Natural killer cell (primary cell): ENCODE measurements around the gene STUM. TPM values are rescaled to one million over a fixed set of nuclear protein-coding genes. Genes with fewer than 3 reads are reported as not detected.
"Not testable (repeated sequence)": the region's sequence is repeated elsewhere in the genome, so short reads cannot be mapped to it uniquely, and the experiment has no call there.

Experiments used
- ATAC-seq, 3 donors: fragments of 150-1000 bp in 2 of 3; fragments of 200-7000 bp in 1 of 3; cut with Tn5 transposase; 1 replicate in 1 of 3; 2 replicates in 2 of 3; pipeline ENCODE4 v1.10.0; 2021; ENCODE audit warnings: mild to moderate bottlenecking in 2 of 3, moderate library complexity in 2 of 3
- DNase-seq, 2 donors: peaks; one replicate each; pipeline versions ENCODE4 v3.0.0 to v3.0.0-alpha.2; 2013 to 2021; ENCODE audit warnings: mixed read lengths in 1 of 2
- H3K27ac ChIP-seq: one replicate; pipeline ENCODE4 v1.5.1; 2013; ENCODE audit warnings: mild to moderate bottlenecking, low read length
- H3K27me3 ChIP-seq: one replicate; pipeline ENCODE4 v1.6.1; 2013; ENCODE audit warnings: low read length; ENCODE audit not compliant: control insufficient read depth, insufficient read depth
- H3K36me3 ChIP-seq: one replicate; pipeline ENCODE4 v1.6.1; 2013; ENCODE audit warnings: low read length; ENCODE audit not compliant: control insufficient read depth, insufficient read depth
- H3K4me1 ChIP-seq: one replicate; pipeline ENCODE4 v1.6.1; 2013; ENCODE audit warnings: low read length; ENCODE audit not compliant: control insufficient read depth, insufficient read depth
- H3K4me3 ChIP-seq: one replicate; pipeline ENCODE4 v1.5.1; 2013; ENCODE audit warnings: low read length
- H3K9me3 ChIP-seq: one replicate; pipeline ENCODE4 v1.6.1; 2013; ENCODE audit warnings: low read length; ENCODE audit not compliant: control insufficient read depth, insufficient read depth
- H3K27ac Mint-ChIP-seq, 2 donors: one replicate each; pipeline ENCODE4 v1.8.0; 2022; ENCODE audit warnings: mild to moderate bottlenecking in 2 of 2, mixed read lengths in 2 of 2, moderate library complexity in 1 of 2
- H3K27me3 Mint-ChIP-seq, 2 donors: one replicate each; pipeline ENCODE4 v1.8.0; 2022; ENCODE audit warnings: low read depth in 2 of 2, mixed read lengths in 2 of 2
- H3K36me3 Mint-ChIP-seq: one replicate; pipeline ENCODE4 v1.8.0; 2022; ENCODE audit warnings: mixed read lengths
- H3K4me1 Mint-ChIP-seq, 2 donors: one replicate each; pipeline ENCODE4 v1.8.0; 2022; ENCODE audit warnings: mixed read lengths in 2 of 2
- H3K4me3 Mint-ChIP-seq: one replicate; pipeline ENCODE4 v1.8.0; 2022; ENCODE audit warnings: mild to moderate bottlenecking, moderate library complexity, mixed read lengths
- H3K9me3 Mint-ChIP-seq, 2 donors: one replicate each; pipeline ENCODE4 v1.8.0; 2022; ENCODE audit warnings: mixed read lengths in 2 of 2
- CTCF ChIP-seq: fragments of 200-600 bp; IDR thresholded peaks from one replicate; pipeline ENCODE4 v1.8.0; 2022; ENCODE audit warnings: antibody characterized with exemption
- WGBS: methylation state at CpG from one replicate; pipeline ENCODE4 v1.1.7; 2013; ENCODE audit warnings: missing lambda C conversion rate; ENCODE audit not compliant: insufficient coverage; 5-methylcytosine and 5-hydroxymethylcytosine counted together
- intact Hi-C: fragments of 100-400 bp; cut with micrococcal nuclease; formaldehyde crosslinking; loops from one replicate; pipeline ENCODE4 v1.14.2; 2022
- total RNA-seq, 4 donors: library from RNA; stranded (reverse); fragments of 120-200 nt in 1 of 4; gene quantifications; one replicate each; pipeline versions ENCODE4 v1.2.3 to v1.2.4, GENCODE V29; 2013 to 2022

STUM gene
- total RNA-seq, 3 donors from 2014 or later (not counting 1 experiment from before 2014, with no cell fraction given): not detected

GRCh38 chr1:226596531-226597165, 48.1 kb downstream of the STUM start:
- no peak for TF ChIP-seq CTCF
- Mint-ChIP-seq H3K4me3 (no peak overlapping the region), H3K27ac (no peak overlapping the region), H3K4me1 (peaks cover 0 to 4% of the 10 kb centered on the region in 2 donors), H3K27me3 (peaks cover 0 to 7% of the 10 kb centered on the region in 2 donors), H3K9me3 (no peaks in the 10 kb centered on the region), H3K36me3 (no peaks in the 10 kb centered on the region)
- Histone ChIP-seq H3K4me1 (no peaks in the 10 kb centered on the region), H3K27me3 (no peaks in the 10 kb centered on the region), H3K27ac (no peak overlapping the region), H3K9me3 (no peaks in the 10 kb centered on the region), H3K4me3 (no peak overlapping the region), H3K36me3 (no peaks in the 10 kb centered on the region)
- no peak for DNase-seq
- intact Hi-C loops: no loop called here
- ATAC-seq: no peak
- WGBS: 90% methylated on average over 16 of the region's 16 CpGs

- H3K4me3 Mint-ChIP-seq: no peak overlapping the region
- H3K4me3 ChIP-seq: no peak overlapping the region
- no peaks in the 10 kb centered on the region for H3K9me3 Mint-ChIP-seq
- peaks cover 0 to 4% of the 10 kb centered on the region in 2 donors for H3K4me1 Mint-ChIP-seq
- no peaks in the 10 kb centered on the region for H3K36me3 ChIP-seq
- no peak for TF ChIP-seq CTCF
- H3K36me3 Mint-ChIP-seq: no peaks in the 10 kb centered on the region
- intact Hi-C loops: no loop called here
- H3K4me1 ChIP-seq: no peaks in the 10 kb centered on the region
- no peak overlapping the region for H3K27ac Mint-ChIP-seq
- H3K27me3 Mint-ChIP-seq: peaks cover 0 to 7% of the 10 kb centered on the region in 2 donors
- no peaks in the 10 kb centered on the region for H3K9me3 ChIP-seq
- no peaks in the 10 kb centered on the region for H3K27me3 ChIP-seq
- 66% methylated on average over 5 of the region's 5 CpGs for WGBS
- DNase-seq: no peak
- ATAC-seq: no peak
- no peak overlapping the region for H3K27ac ChIP-seq
Observed at GRCh38 chr1:226597616-226598454, 49.3 kb downstream of the STUM start.

- 82% methylated on average over 2 of the region's 2 CpGs for WGBS
- Histone ChIP-seq H3K4me3 (no peak overlapping the region), H3K27ac (no peak overlapping the region), H3K36me3 (no peaks in the 10 kb centered on the region), H3K9me3 (no peaks in the 10 kb centered on the region), H3K27me3 (no peaks in the 10 kb centered on the region), H3K4me1 (no peaks in the 10 kb centered on the region)
- Mint-ChIP-seq H3K27ac (no peak overlapping the region), H3K4me3 (no peak overlapping the region), H3K4me1 (peaks cover 0 to 4% of the 10 kb centered on the region in 2 donors), H3K36me3 (no peaks in the 10 kb centered on the region), H3K9me3 (no peaks in the 10 kb centered on the region), H3K27me3 (peaks cover 0 to 7% of the 10 kb centered on the region in 2 donors)
- ATAC-seq (no peak), DNase-seq (no peak)
- TF ChIP-seq CTCF: no peak
- intact Hi-C loops: no loop called here
Observed at GRCh38 chr1:226598455-226598849, 49.9 kb downstream of the STUM start.

- H3K4me1 Mint-ChIP-seq, H3K9me3 Mint-ChIP-seq, H3K36me3 ChIP-seq, H3K27ac Mint-ChIP-seq, DNase-seq, H3K4me3 Mint-ChIP-seq, H3K27me3 ChIP-seq, H3K36me3 Mint-ChIP-seq, H3K9me3 ChIP-seq, H3K27me3 Mint-ChIP-seq, ATAC-seq, intact Hi-C loops, H3K27ac ChIP-seq, H3K4me1 ChIP-seq, H3K4me3 ChIP-seq: not testable (repeated sequence)
- WGBS: 91% methylated on average over 1 of the region's 3 CpGs
Observed at GRCh38 chr1:226598955-226599354, 50.4 kb downstream of the STUM start.
